Neural progenitor cell (in vitro differentiated cells): Measurements from ENCODE around the gene CRISP3.

Source experiments
- EZH2 ChIP-seq: fragments of 200-600 bp; sonication (generic); IDR thresholded peaks from 2 replicates; pipeline ENCODE4 v1.6.1; 2017; ENCODE audit warnings: antibody characterized with exemption, mild to moderate bottlenecking, moderate library complexity
- TF ChIP-seq, protein P1 (sequence below): fragments of 200-600 bp; sonication (generic); IDR thresholded peaks from 2 replicates; pipeline ENCODE4 v1.5.1; 2017; ENCODE audit warnings: antibody characterized with exemption, mild to moderate bottlenecking

DNA sequence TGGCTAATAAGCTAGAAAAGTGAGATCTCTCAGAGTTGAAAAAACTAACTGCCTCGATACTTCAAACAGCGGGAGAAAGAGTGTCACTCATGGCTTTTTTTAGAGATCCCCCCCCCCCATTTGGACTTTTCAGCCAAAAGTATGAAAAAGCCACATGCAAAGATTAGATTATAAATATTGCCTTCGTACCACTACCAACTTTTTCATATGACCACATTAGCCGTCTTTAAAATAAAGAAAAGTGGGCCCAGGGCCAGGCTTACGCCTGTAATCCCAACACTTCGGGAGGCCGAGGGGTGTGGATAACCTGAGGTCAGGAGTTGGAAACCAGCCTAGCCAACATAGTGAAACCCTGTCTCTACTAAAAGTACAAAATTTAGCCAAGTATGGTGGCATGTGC is 38.5 kb upstream of the CRISP3 start:
- TF ChIP-seq, protein P1, sequence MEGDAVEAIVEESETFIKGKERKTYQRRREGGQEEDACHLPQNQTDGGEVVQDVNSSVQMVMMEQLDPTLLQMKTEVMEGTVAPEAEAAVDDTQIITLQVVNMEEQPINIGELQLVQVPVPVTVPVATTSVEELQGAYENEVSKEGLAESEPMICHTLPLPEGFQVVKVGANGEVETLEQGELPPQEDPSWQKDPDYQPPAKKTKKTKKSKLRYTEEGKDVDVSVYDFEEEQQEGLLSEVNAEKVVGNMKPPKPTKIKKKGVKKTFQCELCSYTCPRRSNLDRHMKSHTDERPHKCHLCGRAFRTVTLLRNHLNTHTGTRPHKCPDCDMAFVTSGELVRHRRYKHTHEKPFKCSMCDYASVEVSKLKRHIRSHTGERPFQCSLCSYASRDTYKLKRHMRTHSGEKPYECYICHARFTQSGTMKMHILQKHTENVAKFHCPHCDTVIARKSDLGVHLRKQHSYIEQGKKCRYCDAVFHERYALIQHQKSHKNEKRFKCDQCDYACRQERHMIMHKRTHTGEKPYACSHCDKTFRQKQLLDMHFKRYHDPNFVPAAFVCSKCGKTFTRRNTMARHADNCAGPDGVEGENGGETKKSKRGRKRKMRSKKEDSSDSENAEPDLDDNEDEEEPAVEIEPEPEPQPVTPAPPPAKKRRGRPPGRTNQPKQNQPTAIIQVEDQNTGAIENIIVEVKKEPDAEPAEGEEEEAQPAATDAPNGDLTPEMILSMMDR: no peak
- TF ChIP-seq EZH2: no peak
